Cardiac fibroblast (primary cell): Measurements from ENCODE around the gene NUDT4.
A peak's percentile ranks its signal among the peaks of the same experiment; 100 is the strongest.

Source experiments
- DNase-seq, 2 donors: peaks; one replicate each; pipeline versions ENCODE4 v3.0.0 to v3.0.0-alpha.2; 2010; ENCODE audit warnings: low read depth in 2 of 2
- H3K4me3 ChIP-seq, 2 donors: replicated peaks in 1 of 2; 1 replicate in 1 of 2; 2 replicates in 1 of 2; pipeline ENCODE4 v1.5.1; 2011; ENCODE audit warnings: low read depth in 2 of 2, low read length in 2 of 2, mild to moderate bottlenecking in 2 of 2, moderate library complexity in 1 of 2
- CTCF ChIP-seq: IDR thresholded peaks from one replicate; pipeline ENCODE4 v1.5.1; 2011; ENCODE audit warnings: low read depth, mild to moderate bottlenecking, low read length, inconsistent platforms

The NUDT4 gene

GRCh38 chr12:93356214-93356613 is 21.5 kb upstream of the NUDT4 start:
- no peak for TF ChIP-seq CTCF
- no peak overlapping the region for H3K4me3 ChIP-seq
- no peak for DNase-seq

GRCh38 chr12:93358058-93358457 is 19.7 kb upstream of the NUDT4 start:
- TF ChIP-seq CTCF, result no peak
- no peak for DNase-seq
- H3K4me3 ChIP-seq, result no peak overlapping the region

- no peak overlapping the region for H3K4me3 ChIP-seq
- peak in 1 of 2 donors; percentile 22 for DNase-seq
- no peak for TF ChIP-seq CTCF
Measured at GRCh38 chr12:93358821-93359220, 18.9 kb upstream of the NUDT4 start.

GRCh38 chr12:93360688-93361087 is 17.0 kb upstream of the NUDT4 start:
- TF ChIP-seq CTCF, result no peak
- no peak overlapping the region for H3K4me3 ChIP-seq
- DNase-seq, result no peak

- DNase-seq, result peak in 1 of 2 donors; percentile 65
- no peak for TF ChIP-seq CTCF
- no peak overlapping the region for H3K4me3 ChIP-seq
Measured at GRCh38 chr12:93361151-93361919, 16.4 kb upstream of the NUDT4 start.

GRCh38 chr12:93363841-93364297 is 13.9 kb upstream of the NUDT4 start:
- no peak for DNase-seq
- no peak overlapping the region for H3K4me3 ChIP-seq
- no peak for TF ChIP-seq CTCF
